Upper lobe of right lung (tissue), 1 donor: ENCODE measurements around the gene DTNBP1. TPM values are rescaled to one million over a fixed set of nuclear protein-coding genes. Genes with fewer than 3 reads are reported as not detected.
"Not testable (repeated sequence)": the region's sequence is repeated elsewhere in the genome, so short reads cannot be mapped to it uniquely, and the experiment has no call there.

Experiments
- ATAC-seq: fragments of 200-7000 bp; cut with Tn5 transposase; one replicate; pipeline ENCODE4 v1.9.1; 2020; ENCODE audit warnings: mild to moderate bottlenecking, moderate library complexity
- DNase-seq: peaks from one replicate; pipeline ENCODE4 v3.0.0-alpha.2; 2020
- H3K27ac ChIP-seq: fragments of 200-600 bp; one replicate; pipeline ENCODE4 v1.8.0; 2022
- H3K27me3 ChIP-seq: fragments of 200-600 bp; one replicate; pipeline ENCODE4 v1.8.0; 2022; ENCODE audit warnings: mild to moderate bottlenecking
- H3K36me3 ChIP-seq: fragments of 200-600 bp; one replicate; pipeline ENCODE4 v1.8.0; 2022
- H3K4me1 ChIP-seq: fragments of 200-600 bp; one replicate; pipeline ENCODE4 v1.8.0; 2022
- H3K4me3 ChIP-seq: fragments of 200-600 bp; one replicate; pipeline ENCODE4 v1.8.0; 2022; ENCODE audit warnings: mild to moderate bottlenecking
- H3K9me3 ChIP-seq: fragments of 200-600 bp; one replicate; pipeline ENCODE4 v1.8.0; 2022
- intact Hi-C: fragments of 100-400 bp; cut with DNase I; formaldehyde crosslinking; loops from one replicate; pipeline ENCODE4 v1.11.0; 2022
- total RNA-seq: library from RNA; stranded (reverse); fragmentation: NEBNext Ultra II Directional; extraction: Animal tissue kit (Norgen Biotek cat#: 25700); gene quantifications from one replicate; pipeline ENCODE4 v1.2.1, GENCODE V29; 2021
- TF ChIP-seq, protein P1 (sequence below): fragments of 200-600 bp; IDR thresholded peaks from one replicate; pipeline ENCODE4 v1.8.0; 2022; ENCODE audit warnings: antibody characterized with exemption
- donor health status: DM: no; HTN: yes; CAD: no; lungs with severe emphysema.

DTNBP1 gene
- total RNA-seq, 1 donor from 2014 or later = 25.9 TPM

DNA sequence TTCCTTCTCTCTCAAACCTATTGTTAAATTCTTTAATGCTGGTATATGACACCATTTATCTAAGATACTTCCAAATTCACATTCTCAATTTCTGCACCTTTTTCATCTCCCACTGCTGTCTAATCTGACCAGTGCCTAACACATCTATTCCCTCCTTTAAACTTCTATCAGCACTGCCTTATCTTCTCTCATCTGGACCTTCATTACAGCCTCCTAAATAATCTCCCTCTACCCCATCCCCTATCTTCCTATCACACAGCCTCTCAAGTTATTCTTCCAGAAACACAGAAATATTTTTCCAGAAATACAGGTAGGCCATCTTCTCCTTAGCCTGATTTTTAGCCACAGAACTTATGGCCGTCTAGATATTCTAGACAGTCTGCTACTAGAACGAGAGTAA, 5.5 kb downstream of the DTNBP1 start:
- intact Hi-C loops = no loop called here
- ATAC-seq = no peak
- Histone ChIP-seq H3K4me1 (peaks cover 10% of the 10 kb centered on the region), H3K4me3 (no peak overlapping the region), H3K27me3 (no peaks in the 10 kb centered on the region), H3K27ac (no peak overlapping the region), H3K36me3 (peaks cover 7% of the 10 kb centered on the region), H3K9me3 (no peaks in the 10 kb centered on the region)
- DNase-seq = no peak
- TF ChIP-seq, protein P1, sequence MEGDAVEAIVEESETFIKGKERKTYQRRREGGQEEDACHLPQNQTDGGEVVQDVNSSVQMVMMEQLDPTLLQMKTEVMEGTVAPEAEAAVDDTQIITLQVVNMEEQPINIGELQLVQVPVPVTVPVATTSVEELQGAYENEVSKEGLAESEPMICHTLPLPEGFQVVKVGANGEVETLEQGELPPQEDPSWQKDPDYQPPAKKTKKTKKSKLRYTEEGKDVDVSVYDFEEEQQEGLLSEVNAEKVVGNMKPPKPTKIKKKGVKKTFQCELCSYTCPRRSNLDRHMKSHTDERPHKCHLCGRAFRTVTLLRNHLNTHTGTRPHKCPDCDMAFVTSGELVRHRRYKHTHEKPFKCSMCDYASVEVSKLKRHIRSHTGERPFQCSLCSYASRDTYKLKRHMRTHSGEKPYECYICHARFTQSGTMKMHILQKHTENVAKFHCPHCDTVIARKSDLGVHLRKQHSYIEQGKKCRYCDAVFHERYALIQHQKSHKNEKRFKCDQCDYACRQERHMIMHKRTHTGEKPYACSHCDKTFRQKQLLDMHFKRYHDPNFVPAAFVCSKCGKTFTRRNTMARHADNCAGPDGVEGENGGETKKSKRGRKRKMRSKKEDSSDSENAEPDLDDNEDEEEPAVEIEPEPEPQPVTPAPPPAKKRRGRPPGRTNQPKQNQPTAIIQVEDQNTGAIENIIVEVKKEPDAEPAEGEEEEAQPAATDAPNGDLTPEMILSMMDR = no peak

DNA sequence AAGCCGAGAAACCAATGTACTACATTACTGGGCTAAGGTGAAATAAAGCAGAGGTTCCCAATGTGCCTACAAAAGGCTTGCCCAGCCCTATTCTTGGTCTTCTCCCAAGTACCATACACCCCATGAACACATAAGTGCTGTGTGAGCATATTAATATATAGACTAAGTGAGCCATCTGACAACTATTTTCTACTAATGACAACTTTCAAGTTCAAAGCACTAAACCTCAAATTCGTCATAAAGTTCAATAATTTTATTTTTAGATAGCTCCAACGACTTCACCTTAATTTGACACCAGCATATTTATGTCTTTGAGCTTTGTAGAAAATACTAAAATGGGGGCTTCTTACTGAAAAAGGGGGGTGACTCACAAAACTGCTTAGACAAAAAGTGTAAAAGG, 6.7 kb downstream of the DTNBP1 start:
- Histone ChIP-seq H3K27ac (no peak overlapping the region), H3K36me3 (peaks cover 7% of the 10 kb centered on the region), H3K27me3 (no peaks in the 10 kb centered on the region), H3K9me3 (no peaks in the 10 kb centered on the region), H3K4me1 (peaks cover 3% of the 10 kb centered on the region), H3K4me3 (no peak overlapping the region)
- ATAC-seq (no peak), DNase-seq (no peak)
- TF ChIP-seq, protein P1 = no peak
- intact Hi-C loops = no loop called here

DNA sequence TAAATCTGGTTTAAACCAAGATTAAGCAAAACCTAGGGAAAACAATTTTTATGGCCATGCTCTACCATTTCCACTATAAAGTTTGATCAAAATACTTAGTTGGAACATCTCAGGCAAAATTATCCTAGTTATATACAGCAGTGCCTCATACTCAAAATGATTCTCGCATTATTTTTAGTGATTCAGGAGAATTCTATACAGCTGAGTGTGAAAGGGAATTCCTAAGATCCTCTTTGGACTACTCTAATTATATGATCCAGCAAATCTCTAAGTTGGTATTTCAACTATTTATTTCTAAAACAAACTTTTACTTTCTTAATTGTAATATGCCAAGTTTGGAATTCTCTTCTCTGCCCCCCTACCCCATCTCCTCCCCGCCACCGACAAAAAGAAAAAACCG, 8.6 kb downstream of the DTNBP1 start:
- no peak for DNase-seq
- Histone ChIP-seq H3K4me1 (no peaks in the 10 kb centered on the region), H3K36me3 (no peaks in the 10 kb centered on the region), H3K9me3 (no peaks in the 10 kb centered on the region), H3K27me3 (no peaks in the 10 kb centered on the region), H3K27ac (no peak overlapping the region), H3K4me3 (no peak overlapping the region)
- no peak for ATAC-seq
- intact Hi-C loops = no loop called here
- TF ChIP-seq, protein P1 = no peak

DNA sequence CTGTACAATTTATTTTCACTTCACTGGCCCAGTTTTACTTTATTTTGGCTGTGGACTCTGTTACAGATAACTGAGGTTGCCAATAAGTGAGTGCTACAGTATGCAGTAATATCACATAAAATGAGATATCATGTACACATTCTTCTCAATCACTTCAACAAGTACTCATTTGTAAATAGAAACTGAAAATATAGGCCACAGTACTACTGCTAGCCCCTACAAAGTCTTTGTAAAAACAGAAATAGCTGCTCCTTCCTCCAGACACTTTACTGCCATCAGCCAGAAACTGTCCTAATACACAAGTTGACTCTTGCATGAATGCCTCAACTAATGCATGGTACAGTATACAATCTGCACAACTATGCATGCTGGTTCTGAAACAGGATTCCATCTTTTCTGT, 9.2 kb downstream of the DTNBP1 start:
- Histone ChIP-seq H3K27ac (no peak overlapping the region), H3K9me3 (no peaks in the 10 kb centered on the region), H3K27me3 (no peaks in the 10 kb centered on the region), H3K4me3 (no peak overlapping the region), H3K4me1 (no peaks in the 10 kb centered on the region), H3K36me3 (no peaks in the 10 kb centered on the region)
- ATAC-seq (no peak), DNase-seq (no peak)
- TF ChIP-seq, protein P1 = no peak
- intact Hi-C loops = no loop called here

DNA sequence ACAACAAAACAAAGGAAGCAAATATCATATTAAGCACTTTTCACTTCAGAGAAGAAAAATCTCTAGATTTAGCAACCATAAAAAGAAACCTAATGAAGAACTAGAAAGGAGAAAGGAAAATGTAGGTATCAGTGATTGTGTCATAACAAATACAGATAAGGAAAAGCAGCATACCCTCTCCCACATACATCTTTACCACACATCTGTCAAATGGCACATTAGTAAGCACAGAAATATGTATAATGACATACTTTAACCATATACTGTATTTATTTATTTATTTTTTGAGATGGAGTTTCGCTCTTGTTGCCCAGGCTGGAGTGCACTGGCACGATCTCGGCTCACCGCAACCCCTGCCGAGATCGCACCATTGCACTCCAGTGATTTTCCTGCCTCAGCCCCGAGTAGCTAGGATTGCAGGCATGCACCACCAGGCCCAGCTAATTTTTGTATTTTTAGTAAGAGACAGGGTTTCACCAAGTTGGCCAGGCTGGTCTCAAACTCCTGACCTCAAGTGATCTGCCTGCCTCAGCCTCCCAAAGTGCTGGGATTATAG, 12.7 kb downstream of the DTNBP1 start:
- H3K4me3 ChIP-seq, H3K9me3 ChIP-seq, DNase-seq, intact Hi-C loops, H3K4me1 ChIP-seq, H3K36me3 ChIP-seq, H3K27ac ChIP-seq, H3K27me3 ChIP-seq, ATAC-seq: not testable (repeated sequence)

DNA sequence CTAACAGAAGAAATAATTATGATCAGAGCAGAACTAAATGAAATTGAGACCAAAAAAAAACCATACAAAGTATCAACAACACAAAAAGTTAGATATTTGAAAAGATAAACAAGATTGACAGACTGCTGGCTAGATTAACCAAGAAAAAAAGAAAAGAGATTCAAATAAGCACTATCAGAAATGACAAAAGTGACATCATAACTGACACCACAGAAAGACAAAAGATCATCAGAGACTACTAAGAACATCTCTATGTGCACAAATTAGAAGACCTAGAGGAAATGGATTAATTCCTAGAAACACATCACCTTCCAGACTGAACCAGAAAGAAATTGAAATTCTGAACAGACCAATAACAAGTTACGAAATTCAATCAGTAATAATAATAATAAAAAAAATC, 17.9 kb downstream of the DTNBP1 start:
- no peak overlapping the region for H3K27ac ChIP-seq
- no peaks in the 10 kb centered on the region for H3K36me3 ChIP-seq
- no peak overlapping the region for H3K4me3 ChIP-seq
- intact Hi-C loops = no loop called here
- TF ChIP-seq, protein P1 = no peak
- ATAC-seq (no peak), DNase-seq (no peak)
- H3K4me1 ChIP-seq = no peaks in the 10 kb centered on the region
- no peaks in the 10 kb centered on the region for H3K27me3 ChIP-seq
- H3K9me3 ChIP-seq = peaks cover 10% of the 10 kb centered on the region
